ENCODE data around the gene IGSF21.

GRCh38 chr1:18132022-18132710, 24.6 kb downstream of the IGSF21 start:
- TF ChIP-seq CTCF (IDR thresholded peaks at IDR 0.05) (no peak), USF2 (CRISPR knock-in tag; IDR thresholded peaks at IDR 0.05) (no peak), ATF3 (CRISPR knock-in tag; conservative IDR thresholded peaks at IDR 0.05) (no peak), NFYB (CRISPR knock-in tag; conservative IDR thresholded peaks at IDR 0.05; ENCODE audit: low read depth) (no peak), NR2C2 (CRISPR knock-in tag; IDR thresholded peaks at IDR 0.05) (no peak), JUN (CRISPR knock-in tag; IDR thresholded peaks at IDR 0.05) (no peak), ZBTB21 (CRISPR knock-in tag; IDR thresholded peaks at IDR 0.05; ENCODE audit: borderline replicate concordance) (no peak), CBFB (CRISPR knock-in tag; IDR thresholded peaks at IDR 0.05; ENCODE audit: low read depth) (no peak), SP1 (CRISPR knock-in tag; conservative IDR thresholded peaks at IDR 0.05) (no peak), NR3C1 (CRISPR knock-in tag; conservative IDR thresholded peaks at IDR 0.05; ENCODE audit: low read depth) (no peak), FOXJ3 (CRISPR knock-in tag; IDR thresholded peaks at IDR 0.05; ENCODE audit: borderline replicate concordance) (no peak), CREB1 (CRISPR knock-in tag; IDR thresholded peaks at IDR 0.05) (no peak), ATF1 (CRISPR knock-in tag; IDR thresholded peaks at IDR 0.05) (no peak), TEAD4 (CRISPR knock-in tag; IDR thresholded peaks at IDR 0.05) (no peak)

All from WTC11 (cell line).